Stomach (tissue), 9 donors: ENCODE data around the gene KEL. TPM values are rescaled to one million over a fixed set of nuclear protein-coding genes. Genes with fewer than 3 reads are reported as not detected.
A peak's percentile ranks its signal among the peaks of the same experiment; 100 is the strongest.

Experiments
- DNase-seq, 2 donors: peaks; one replicate each; pipeline versions ENCODE4 v3.0.0 to v3.0.0-alpha.2; 2013 to 2019
- H3K27ac ChIP-seq, 5 donors: fragments of 200-600 bp in 4 of 5; sonication (generic) in 4 of 5; one replicate each; pipeline ENCODE4 v1.5.1; 2013 to 2019; ENCODE audit warnings: mild to moderate bottlenecking in 1 of 5, moderate library complexity in 1 of 5
- H3K27me3 ChIP-seq, 3 donors: fragments of 200-600 bp; sonication (generic); one replicate each; pipeline ENCODE4 v1.5.1; 2017 to 2019; ENCODE audit warnings: mixed run types in 1 of 3
- H3K36me3 ChIP-seq, 4 donors: fragments of 200-600 bp; sonication (generic); 1 replicate in 3 of 4; 2 replicates in 1 of 4; pipeline ENCODE4 v1.5.1; 2016 to 2019
- H3K4me1 ChIP-seq, 4 donors: fragments of 200-600 bp; sonication (generic); one replicate each; pipeline ENCODE4 v1.5.1; 2016 to 2019
- H3K4me3 ChIP-seq, 4 donors: fragments of 200-600 bp; sonication (generic) in 3 of 4; one replicate each; pipeline ENCODE4 v1.5.1; 2016 to 2019; ENCODE audit warnings: mild to moderate bottlenecking in 1 of 4
- H3K9me3 ChIP-seq, 4 donors: fragments of 200-600 bp; sonication (generic); one replicate each; pipeline ENCODE4 v1.5.1; 2016 to 2019
- CTCF ChIP-seq, 7 experiments: fragments of 450-650 bp in 4 of 7; fragments of 200-600 bp in 3 of 7; sonication (generic) in 3 of 7; IDR thresholded peaks; one replicate each; pipeline ENCODE4 v1.5.1; 2016 to 2019; ENCODE audit warnings: antibody characterized with exemption in 7 of 7, control low read depth in 2 of 7, mild to moderate bottlenecking in 1 of 7
- EP300 ChIP-seq: sonication (generic); formaldehyde crosslinking; IDR thresholded peaks from one replicate; pipeline ENCODE4 v1.6.1; 2017; ENCODE audit warnings: antibody characterized with exemption
- POLR2A ChIP-seq, 4 donors: fragments of 450-650 bp; IDR thresholded peaks; one replicate each; pipeline ENCODE4 v1.6.1; 2016; ENCODE audit warnings: antibody characterized with exemption in 4 of 4, control low read depth in 2 of 4, mild to moderate bottlenecking in 1 of 4, moderate library complexity in 1 of 4
- POLR2AphosphoS5 ChIP-seq, 3 donors: sonication (generic); formaldehyde crosslinking; IDR thresholded peaks; one replicate each; pipeline ENCODE4 v1.6.1; 2016; ENCODE audit warnings: antibody characterized with exemption in 3 of 3
- WGBS, 5 donors: extraction: QIAGEN DNeasy Blood & Tissue Kit in 3 of 5; methylation state at CpG; one replicate each; pipeline versions ENCODE4 v1.1.5 to v1.1.7; 2013 to 2018; 5-methylcytosine and 5-hydroxymethylcytosine counted together
- intact Hi-C: fragments of 100-400 bp; cut with DNase I; formaldehyde crosslinking; loops from one replicate; pipeline ENCODE4 v1.15.1; 2023; ENCODE audit warnings: low total_unique reads
- polyA plus RNA-seq, 3 donors: library from polyadenylated mRNA; stranded (reverse); fragments of 200-250 nt; gene quantifications; one replicate each; pipeline ENCODE4 v1.2.3, GENCODE V29; 2013
- total RNA-seq, 5 donors: library from RNA; depleted of rRNA; stranded (reverse); fragments of >200 nt; gene quantifications; one replicate each; pipeline versions ENCODE4 v1.1.0 to v1.2.3, GENCODE V29; 2014 to 2016
- donor health status: healthy with polysubstance abuse.
- donor health status: Bipolar disorder and iron deficiency.
- donor health status: healthy.

Gene KEL
- total and polyA plus RNA-seq, 8 donors = 0.85 to 1.5 TPM; not detected in 6

GRCh38 chr7:142942746-142943145 lies 19.4 kb downstream of the KEL start:
- no peak overlapping the region for H3K27ac ChIP-seq
- DNase-seq = no peak
- intact Hi-C loops = no loop called here
- peaks cover 0 to 4% (median 0%) of the 10 kb centered on the region in 3 donors for H3K27me3 ChIP-seq
- WGBS, 5 donors = 84 to 94% (median 91%) methylated on average over 6 of the region's 6 CpGs
- TF ChIP-seq EP300 (no peak), POLR2AphosphoS5 (IDR thresholded peaks at IDR 0.05) (no peak), POLR2A (IDR thresholded peaks at IDR 0.05) (no peak), CTCF (IDR thresholded peaks at IDR 0.05) (no peak)
- no peaks in the 10 kb centered on the region for H3K4me1 ChIP-seq
- H3K9me3 ChIP-seq = no peaks in the 10 kb centered on the region
- no peak overlapping the region for H3K4me3 ChIP-seq
- H3K36me3 ChIP-seq = no peaks in the 10 kb centered on the region

GRCh38 chr7:142941541-142941940 lies 20.6 kb downstream of the KEL start:
- no peak overlapping the region for H3K4me3 ChIP-seq
- no peak overlapping the region for H3K27ac ChIP-seq
- H3K27me3 ChIP-seq = peaks cover 0 to 4% (median 0%) of the 10 kb centered on the region in 3 donors
- H3K9me3 ChIP-seq = no peaks in the 10 kb centered on the region
- H3K36me3 ChIP-seq = no peaks in the 10 kb centered on the region
- 87 to 96% (median 91%) methylated on average over 7 of the region's 7 CpGs for WGBS, 5 donors
- intact Hi-C loops = no loop called here
- TF ChIP-seq POLR2A (IDR thresholded peaks at IDR 0.05) = no peak
- TF ChIP-seq CTCF (IDR thresholded peaks at IDR 0.05) = no peak
- no peak for TF ChIP-seq POLR2AphosphoS5 (IDR thresholded peaks at IDR 0.05)
- TF ChIP-seq EP300 = no peak
- no peak for DNase-seq
- no peaks in the 10 kb centered on the region for H3K4me1 ChIP-seq

GRCh38 chr7:142940966-142941535 lies 21.1 kb downstream of the KEL start:
- no peak overlapping the region for H3K27ac ChIP-seq
- intact Hi-C loops = no loop called here
- WGBS, 5 donors = 66 to 75% (median 69%) methylated on average over 10 of the region's 10 CpGs

GRCh38 chr7:142939226-142939910 lies 22.8 kb downstream of the KEL start, which contains the start of gene LLCFC1:
LLCFC1 (plus strand) TSS chr7:142939484; CDS start chr7:142939622, 138 bp downstream.
- TF ChIP-seq CTCF (IDR thresholded peaks at IDR 0.05) (peak in 4 of 7 experiments; percentile 25 to 39 (median 32)), POLR2AphosphoS5 (IDR thresholded peaks at IDR 0.05) (no peak)
- Histone ChIP-seq H3K27ac (no peak within 1 kb of the TSS), H3K36me3 (no peaks in the 10 kb centered on the region), H3K27me3 (no peaks in the 10 kb centered on the region), H3K4me1 (no peaks in the 10 kb centered on the region), H3K4me3 (no peak within 1 kb of the TSS), H3K9me3 (no peaks in the 10 kb centered on the region)
- DNase-seq = peak; percentile 32 to 50
- 52 to 64% (median 57%) methylated on average over 10 of the region's 10 CpGs for WGBS, 5 donors
- intact Hi-C loops = no loop called here

More at GRCh38 chr7:142940966-142941535, 21.1 kb downstream of the KEL start:
- peaks cover 0 to 4% (median 0%) of the 10 kb centered on the region in 3 donors for H3K27me3 ChIP-seq
- no peaks in the 10 kb centered on the region for H3K9me3 ChIP-seq
- H3K4me3 ChIP-seq = no peak overlapping the region
- no peaks in the 10 kb centered on the region for H3K36me3 ChIP-seq
- H3K4me1 ChIP-seq = no peaks in the 10 kb centered on the region
- DNase-seq = no peak
- no peak for TF ChIP-seq POLR2A (IDR thresholded peaks at IDR 0.05)
- no peak for TF ChIP-seq CTCF (IDR thresholded peaks at IDR 0.05)
- no peak for TF ChIP-seq POLR2AphosphoS5 (IDR thresholded peaks at IDR 0.05)
- no peak for TF ChIP-seq EP300
